ENCODE measurements around the gene TUBA4B.

The TUBA4B gene

GRCh38 chr2:219291910-219292490 lies 39.0 kb downstream of the TUBA4B start:
- no peak overlapping the region for H2AFZ ChIP-seq (ENCODE audit: low read depth)
- H3K27me3 ChIP-seq (ENCODE audit: insufficient read depth, low read depth), result peaks cover 15% of the 10 kb centered on the region; the same call in 1 of the 2 replicates
- TF ChIP-seq, protein P1, sequence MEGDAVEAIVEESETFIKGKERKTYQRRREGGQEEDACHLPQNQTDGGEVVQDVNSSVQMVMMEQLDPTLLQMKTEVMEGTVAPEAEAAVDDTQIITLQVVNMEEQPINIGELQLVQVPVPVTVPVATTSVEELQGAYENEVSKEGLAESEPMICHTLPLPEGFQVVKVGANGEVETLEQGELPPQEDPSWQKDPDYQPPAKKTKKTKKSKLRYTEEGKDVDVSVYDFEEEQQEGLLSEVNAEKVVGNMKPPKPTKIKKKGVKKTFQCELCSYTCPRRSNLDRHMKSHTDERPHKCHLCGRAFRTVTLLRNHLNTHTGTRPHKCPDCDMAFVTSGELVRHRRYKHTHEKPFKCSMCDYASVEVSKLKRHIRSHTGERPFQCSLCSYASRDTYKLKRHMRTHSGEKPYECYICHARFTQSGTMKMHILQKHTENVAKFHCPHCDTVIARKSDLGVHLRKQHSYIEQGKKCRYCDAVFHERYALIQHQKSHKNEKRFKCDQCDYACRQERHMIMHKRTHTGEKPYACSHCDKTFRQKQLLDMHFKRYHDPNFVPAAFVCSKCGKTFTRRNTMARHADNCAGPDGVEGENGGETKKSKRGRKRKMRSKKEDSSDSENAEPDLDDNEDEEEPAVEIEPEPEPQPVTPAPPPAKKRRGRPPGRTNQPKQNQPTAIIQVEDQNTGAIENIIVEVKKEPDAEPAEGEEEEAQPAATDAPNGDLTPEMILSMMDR (conservative IDR thresholded peaks at IDR 0.05; ENCODE audit: low read depth, low read length), result no peak
- H3K27ac ChIP-seq, result no peak overlapping the region
- peaks cover 7% of the 10 kb centered on the region for H3K4me1 ChIP-seq (ENCODE audit: low read depth, poor library complexity, severe bottlenecking)
- H3K4me2 ChIP-seq, result no peak overlapping the region
- no peaks in the 10 kb centered on the region for H4K20me1 ChIP-seq (ENCODE audit: insufficient read depth)
- no peaks in the 10 kb centered on the region for H3K79me2 ChIP-seq (ENCODE audit: insufficient read depth, low read depth)
- no peak overlapping the region for H3K4me3 ChIP-seq (IDR thresholded peaks at IDR 0.05; ENCODE audit: insufficient read depth, low read depth, low read length)
- H3K36me3 ChIP-seq (ENCODE audit: insufficient read depth), result no peaks in the 10 kb centered on the region
- no peak overlapping the region for H3K9ac ChIP-seq

- H2AFZ ChIP-seq (ENCODE audit: low read depth), result no peak overlapping the region
- TF ChIP-seq, protein P1 (conservative IDR thresholded peaks at IDR 0.05; ENCODE audit: low read depth, low read length), result no peak
- H4K20me1 ChIP-seq (ENCODE audit: insufficient read depth), result no peaks in the 10 kb centered on the region
- H3K79me2 ChIP-seq (ENCODE audit: insufficient read depth, low read depth), result no peaks in the 10 kb centered on the region
- no peak overlapping the region for H3K9ac ChIP-seq
- peaks cover 7% of the 10 kb centered on the region for H3K4me1 ChIP-seq (ENCODE audit: low read depth, poor library complexity, severe bottlenecking)
- no peak overlapping the region for H3K27ac ChIP-seq
- H3K4me2 ChIP-seq, result no peak overlapping the region
- H3K4me3 ChIP-seq (IDR thresholded peaks at IDR 0.05; ENCODE audit: insufficient read depth, low read depth, low read length), result no peak overlapping the region
- peaks cover 15% of the 10 kb centered on the region; the same call in 1 of the 2 replicates for H3K27me3 ChIP-seq (ENCODE audit: insufficient read depth, low read depth)
- no peaks in the 10 kb centered on the region for H3K36me3 ChIP-seq (ENCODE audit: insufficient read depth)
These were observed 39.6 kb downstream of the TUBA4B start for GRCh38 chr2:219292616-219293015.

- Histone ChIP-seq H3K9ac (no peak overlapping the region), H3K36me3 (ENCODE audit: insufficient read depth) (no peaks in the 10 kb centered on the region), H4K20me1 (ENCODE audit: insufficient read depth) (no peaks in the 10 kb centered on the region), H3K27me3 (ENCODE audit: insufficient read depth, low read depth) (peaks cover 17% of the 10 kb centered on the region; the same call in 1 of the 2 replicates), H3K27ac (no peak overlapping the region), H2AFZ (ENCODE audit: low read depth) (peak overlapping the region; percentile 83; the same call in 1 of the 2 replicates), H3K4me2 (no peak overlapping the region), H3K79me2 (ENCODE audit: insufficient read depth, low read depth) (no peaks in the 10 kb centered on the region), H3K4me1 (ENCODE audit: low read depth, poor library complexity, severe bottlenecking) (peaks cover 7% of the 10 kb centered on the region), H3K4me3 (IDR thresholded peaks at IDR 0.05; ENCODE audit: insufficient read depth, low read depth, low read length) (no peak overlapping the region)
- TF ChIP-seq, protein P1 (conservative IDR thresholded peaks at IDR 0.05; ENCODE audit: low read depth, low read length), result no peak
These were observed 40.7 kb downstream of the TUBA4B start for GRCh38 chr2:219293736-219294231.

DNA sequence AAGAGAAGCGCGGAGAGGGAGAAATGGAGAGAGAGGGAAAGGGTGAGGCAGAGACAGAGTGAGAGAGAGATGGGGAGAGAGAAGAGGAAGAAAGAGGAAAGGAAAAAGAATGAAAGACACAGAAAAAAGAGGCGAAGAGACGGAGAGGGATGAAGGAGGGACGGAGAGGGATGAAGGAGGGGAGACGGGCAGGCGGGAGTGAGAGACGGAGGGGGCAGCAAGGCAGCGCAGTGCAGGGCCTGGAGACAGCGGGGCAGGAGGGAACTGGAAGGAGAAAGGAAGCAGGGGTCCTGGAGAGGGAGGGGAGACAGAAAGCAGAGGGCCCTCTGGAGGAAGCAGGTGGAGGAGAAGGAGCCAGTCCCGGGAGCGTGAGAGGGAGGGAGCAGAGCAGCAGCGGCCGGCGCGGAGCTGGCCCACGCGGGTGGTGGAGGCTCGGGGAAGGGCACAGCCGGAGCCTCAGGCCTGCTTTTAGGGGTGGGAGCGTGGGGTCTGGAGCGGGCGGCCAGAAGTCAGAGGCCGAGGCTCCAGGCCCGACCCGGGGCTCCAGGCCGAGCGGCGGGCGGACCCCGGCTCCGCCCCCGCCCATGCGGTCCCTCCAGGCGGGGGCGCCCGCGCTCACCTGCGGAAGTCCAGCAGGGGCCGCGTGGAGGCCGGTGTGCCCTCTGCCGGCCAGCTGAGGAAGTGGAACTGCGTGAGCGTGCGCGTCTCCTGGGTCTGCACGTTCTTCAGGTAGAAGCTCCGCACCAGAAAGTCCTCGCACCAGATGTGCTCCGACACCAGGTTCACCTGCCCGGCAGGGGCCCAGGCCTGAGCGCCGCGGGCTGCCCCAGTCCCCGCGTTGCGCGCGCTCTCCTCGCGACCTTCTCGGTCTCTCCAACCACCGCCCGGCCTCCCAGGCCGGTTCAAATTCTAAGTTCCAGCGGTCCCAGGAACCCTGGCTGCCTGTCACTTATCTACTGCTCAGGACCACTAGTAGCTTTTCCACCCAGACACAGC lies 41.6 kb downstream of the TUBA4B start:
- Histone ChIP-seq H2AFZ (ENCODE audit: low read depth) (peak overlapping the region; percentile 83), H3K27me3 (ENCODE audit: insufficient read depth, low read depth) (peaks cover 23% of the 10 kb centered on the region; the same call in 1 of the 2 replicates), H3K27ac (no peak overlapping the region)

More for the DNA sequence above, 41.6 kb downstream of the TUBA4B start:
- no peak overlapping the region for H3K4me3 ChIP-seq (IDR thresholded peaks at IDR 0.05; ENCODE audit: insufficient read depth, low read depth, low read length)
- TF ChIP-seq, protein P1 (conservative IDR thresholded peaks at IDR 0.05; ENCODE audit: low read depth, low read length), result peak; percentile 86
- peak overlapping the region; percentile 86 for H3K4me2 ChIP-seq
- H3K79me2 ChIP-seq (ENCODE audit: insufficient read depth, low read depth), result no peaks in the 10 kb centered on the region
- peak overlapping the region; percentile 54; the same call in 1 of the 2 replicates for H3K9ac ChIP-seq
- no peaks in the 10 kb centered on the region for H3K36me3 ChIP-seq (ENCODE audit: insufficient read depth)
- no peaks in the 10 kb centered on the region for H4K20me1 ChIP-seq (ENCODE audit: insufficient read depth)
- H3K4me1 ChIP-seq (ENCODE audit: low read depth, poor library complexity, severe bottlenecking), result peaks cover 7% of the 10 kb centered on the region
